ENCODE measurements around the gene MST1R.
"Not testable (repeated sequence)": the region's sequence is repeated elsewhere in the genome, so short reads cannot be mapped to it uniquely, and the experiment has no call there.

GRCh38 chr3:49917806-49918590 is 14.3 kb upstream of the MST1R start:
- TF ChIP-seq NFE2L1 (tag; IDR thresholded peaks at IDR 0.05; ENCODE audit: borderline replicate concordance, low read depth); PKNOX1 (IDR thresholded peaks at IDR 0.05): not testable (repeated sequence)
